Right ventricle myocardium superior (tissue), 1 donor: ENCODE measurements around the gene ALPK3. TPM values are rescaled to one million over a fixed set of nuclear protein-coding genes. Genes with fewer than 3 reads are reported as not detected.

Source experiments
- ATAC-seq: fragments of 200-7000 bp; cut with Tn5 transposase; one replicate; pipeline ENCODE4 v1.9.1; 2020; ENCODE audit warnings: mild to moderate bottlenecking; ENCODE audit not compliant: poor library complexity
- DNase-seq: peaks from one replicate; pipeline ENCODE4 v3.0.0-alpha.2; 2020
- intact Hi-C: fragments of 100-400 bp; cut with DNase I; formaldehyde crosslinking; loops from one replicate; pipeline ENCODE4 v1.11.2; 2022
- total RNA-seq: library from RNA; stranded (reverse); fragmentation: NEBNext Ultra II Directional; extraction: Animal tissue kit (Norgen Biotek cat#: 25700); gene quantifications from one replicate; pipeline ENCODE4 v1.2.1, GENCODE V29; 2021
- donor health status: DM: no; HTN: yes; CAD: no; lungs with severe emphysema.

The ALPK3 gene
- total RNA-seq, 1 donor from 2014 or later, result 114 TPM

DNA sequence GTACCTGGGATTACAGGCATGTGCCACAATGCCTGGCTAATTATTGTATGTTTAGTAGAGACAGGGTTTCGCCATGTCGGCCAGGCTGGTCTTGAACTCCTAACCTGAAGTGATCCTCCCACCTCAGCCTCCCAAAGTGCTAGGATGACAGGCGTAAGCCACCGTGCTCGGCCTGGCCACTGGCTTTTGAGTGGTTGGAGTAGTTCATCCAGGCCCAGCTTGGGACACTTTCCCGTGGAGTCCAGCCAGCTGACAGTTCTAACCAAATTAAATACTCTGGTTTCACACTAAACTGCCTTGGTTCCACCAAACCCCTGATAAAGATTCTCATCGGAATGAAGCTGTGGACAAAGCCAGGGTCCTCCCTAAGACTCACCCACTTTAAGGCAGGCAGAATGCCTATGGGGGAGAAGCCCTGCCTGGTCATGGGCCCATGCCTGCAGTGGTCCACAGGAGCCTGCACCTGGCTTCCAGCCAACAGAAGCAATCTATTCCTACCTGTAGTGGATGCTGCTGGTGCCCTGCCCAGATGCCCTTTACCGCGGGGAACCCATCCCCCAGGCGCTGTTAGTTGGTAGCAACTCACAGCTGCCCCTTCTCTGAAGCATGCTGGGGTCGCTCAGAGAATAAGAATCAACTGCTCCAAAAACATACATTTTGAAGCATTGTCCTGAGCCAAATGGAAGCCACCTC lies 62.1 kb downstream of the ALPK3 start:
- intact Hi-C loops, result no loop called here
- DNase-seq (no peak), ATAC-seq (no peak)

DNA sequence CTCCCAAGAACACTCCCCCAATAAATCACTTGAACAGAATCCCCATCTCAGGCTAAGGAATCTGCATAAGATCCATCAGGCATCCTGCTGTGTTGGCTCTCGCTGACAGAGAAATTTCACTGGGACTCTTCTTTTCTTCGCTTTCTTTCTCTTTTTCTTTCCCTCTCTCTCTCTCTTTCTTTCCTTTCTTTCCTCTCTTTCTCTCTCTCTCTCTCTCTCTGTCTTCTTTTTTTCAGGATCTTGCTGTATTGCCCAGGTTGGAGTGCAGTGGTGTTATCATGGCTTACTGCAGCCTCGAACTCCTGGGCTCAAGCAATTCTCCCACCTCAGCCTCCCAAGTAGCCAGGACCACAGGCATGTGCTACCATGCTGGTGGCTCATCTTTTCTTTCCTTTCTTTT lies 62.9 kb downstream of the ALPK3 start:
- ATAC-seq, result no peak
- DNase-seq, result no peak
- intact Hi-C loops, result no loop called here

DNA sequence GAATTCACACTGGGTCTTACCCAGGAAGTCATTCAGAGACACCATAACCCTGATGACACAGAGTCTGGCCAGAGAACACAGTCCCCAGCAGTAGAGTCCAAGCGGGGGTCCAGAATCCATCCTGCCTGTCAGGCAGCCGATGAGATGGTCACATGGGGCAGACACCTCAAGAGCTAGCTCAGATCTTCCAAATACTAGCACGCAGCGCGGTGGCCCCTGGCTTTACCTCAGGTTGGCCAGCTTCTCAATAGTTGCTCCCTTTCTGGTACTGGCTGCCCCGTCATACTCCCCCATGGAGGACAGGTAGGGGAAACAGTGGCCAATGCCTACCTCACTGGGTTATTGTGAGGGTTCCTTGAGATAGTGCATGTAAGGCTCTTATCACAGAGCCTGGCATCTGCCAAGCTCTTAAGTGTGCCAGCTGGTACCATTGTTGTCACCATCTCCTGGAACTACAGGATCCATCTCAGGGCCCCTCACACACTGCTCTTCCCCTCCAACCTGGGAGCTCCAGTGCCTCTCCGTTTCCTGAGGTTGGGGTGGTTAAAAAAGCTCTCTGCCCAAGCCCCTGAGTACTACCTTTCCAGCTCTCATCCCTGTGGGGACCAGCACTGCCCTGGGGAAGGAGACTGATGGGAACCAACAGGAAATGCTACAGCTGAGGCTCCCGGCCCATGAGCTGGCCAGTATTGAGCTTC lies 63.8 kb downstream of the ALPK3 start:
- DNase-seq (no peak), ATAC-seq (no peak)
- intact Hi-C loops, result no loop called here

DNA sequence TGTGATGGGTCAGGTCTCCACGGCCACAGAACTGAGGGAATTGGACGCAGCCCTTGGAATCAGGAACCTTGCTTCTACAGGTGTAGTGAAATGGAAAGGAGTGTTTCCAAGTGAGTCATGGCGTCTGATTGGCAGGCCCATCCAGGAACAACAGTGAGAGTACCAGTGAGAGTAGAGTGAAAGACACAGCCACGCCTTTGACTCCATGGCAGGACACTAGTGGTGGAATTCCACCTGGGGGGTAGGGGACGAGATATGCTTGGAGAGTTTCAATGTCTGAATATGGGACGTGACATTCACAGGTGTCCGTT lies 64.3 kb downstream of the ALPK3 start:
- no peak for ATAC-seq
- intact Hi-C loops, result no loop called here
- DNase-seq, result no peak

DNA sequence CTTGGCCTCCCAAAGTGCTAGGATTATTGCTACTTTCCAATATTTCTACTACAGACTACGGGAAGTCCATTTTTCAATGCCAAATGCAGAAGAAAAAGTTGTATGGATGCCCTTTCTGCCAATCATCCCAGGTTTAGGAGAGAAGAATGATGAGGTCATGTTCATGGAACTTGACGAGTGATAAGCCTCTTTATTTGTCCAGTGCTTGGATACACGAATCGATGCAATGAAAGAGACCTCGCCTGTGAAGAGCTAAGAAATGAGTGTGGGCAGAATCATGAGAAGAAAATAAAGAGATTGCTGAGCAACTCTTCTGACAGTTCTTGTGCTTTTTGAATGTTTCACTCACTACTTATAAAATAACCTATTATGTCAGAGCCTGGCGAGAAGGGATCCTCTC lies 66.3 kb downstream of the ALPK3 start:
- intact Hi-C loops, result no loop called here
- ATAC-seq, result peak; percentile 36
- DNase-seq, result no peak

DNA sequence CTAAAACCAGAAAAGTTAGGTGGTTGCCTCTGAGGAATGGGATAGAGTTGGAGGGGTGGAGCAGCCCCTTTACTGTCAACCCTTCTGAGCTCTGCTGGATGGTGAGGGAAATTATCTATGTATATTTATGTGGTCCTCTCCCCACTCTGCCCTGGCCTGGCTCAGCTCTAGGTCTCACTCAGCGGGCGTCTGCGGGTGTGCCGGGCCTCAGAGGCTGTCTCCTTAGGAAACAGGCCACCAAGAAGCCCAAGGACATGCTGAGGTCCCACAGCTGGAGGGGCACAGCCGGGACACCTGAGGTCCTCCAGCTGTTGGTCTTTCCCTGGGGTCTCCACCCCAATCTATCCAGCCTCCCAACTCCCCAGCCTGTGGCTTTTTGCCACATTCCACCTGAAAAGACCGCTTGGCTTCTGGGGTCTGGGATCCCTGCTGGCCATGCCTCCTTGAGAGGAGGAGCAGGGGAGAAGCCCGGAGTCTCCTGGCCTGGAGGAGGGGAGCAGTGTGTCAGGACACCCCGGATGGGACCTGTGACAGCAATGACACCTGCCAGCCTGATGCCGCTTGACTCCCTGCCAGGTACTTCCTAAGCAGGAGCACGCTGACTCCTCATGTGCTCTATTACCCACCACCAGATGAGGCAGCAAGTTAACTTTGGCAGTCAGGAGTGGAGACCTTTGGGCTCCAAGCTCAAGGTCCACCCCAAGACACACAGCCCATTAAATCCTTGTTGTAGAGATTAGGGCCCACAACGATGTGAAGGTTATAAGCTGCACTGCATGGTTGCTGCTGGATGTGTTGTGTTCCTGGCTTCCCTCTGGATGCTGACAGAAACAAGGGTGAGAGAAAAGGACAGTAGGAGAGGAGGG lies 67.0 kb downstream of the ALPK3 start, which contains the start of gene SLC28A1:
TSS of gene SLC28A1 (plus strand) at position 747 of the 866 bp plus-strand sequence. CDS start 3,099 bp downstream, outside the sequence.
- peak; percentile 28 for ATAC-seq
- DNase-seq, result no peak
- intact Hi-C loops, result no loop called here

DNA sequence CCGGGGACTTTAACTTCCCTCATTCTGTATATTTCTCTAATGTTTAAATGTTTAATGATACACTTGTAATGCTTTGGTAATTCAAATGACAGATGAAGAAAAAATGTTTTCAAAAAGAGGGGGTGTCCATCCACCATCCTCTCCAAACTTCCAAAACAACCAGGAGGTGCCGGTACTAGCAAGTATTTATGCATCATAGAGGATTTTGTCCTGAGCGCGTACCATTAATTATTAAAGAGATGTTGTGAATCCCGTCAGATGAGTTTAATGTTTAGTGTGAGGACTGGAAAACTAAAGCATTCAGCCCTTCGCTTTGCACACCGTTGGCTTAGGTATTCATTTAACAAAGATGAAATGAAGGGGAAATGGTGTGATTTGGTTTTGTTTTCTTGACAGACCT lies 68.6 kb downstream of the ALPK3 start:
- intact Hi-C loops, result no loop called here
- ATAC-seq, result no peak

DNA sequence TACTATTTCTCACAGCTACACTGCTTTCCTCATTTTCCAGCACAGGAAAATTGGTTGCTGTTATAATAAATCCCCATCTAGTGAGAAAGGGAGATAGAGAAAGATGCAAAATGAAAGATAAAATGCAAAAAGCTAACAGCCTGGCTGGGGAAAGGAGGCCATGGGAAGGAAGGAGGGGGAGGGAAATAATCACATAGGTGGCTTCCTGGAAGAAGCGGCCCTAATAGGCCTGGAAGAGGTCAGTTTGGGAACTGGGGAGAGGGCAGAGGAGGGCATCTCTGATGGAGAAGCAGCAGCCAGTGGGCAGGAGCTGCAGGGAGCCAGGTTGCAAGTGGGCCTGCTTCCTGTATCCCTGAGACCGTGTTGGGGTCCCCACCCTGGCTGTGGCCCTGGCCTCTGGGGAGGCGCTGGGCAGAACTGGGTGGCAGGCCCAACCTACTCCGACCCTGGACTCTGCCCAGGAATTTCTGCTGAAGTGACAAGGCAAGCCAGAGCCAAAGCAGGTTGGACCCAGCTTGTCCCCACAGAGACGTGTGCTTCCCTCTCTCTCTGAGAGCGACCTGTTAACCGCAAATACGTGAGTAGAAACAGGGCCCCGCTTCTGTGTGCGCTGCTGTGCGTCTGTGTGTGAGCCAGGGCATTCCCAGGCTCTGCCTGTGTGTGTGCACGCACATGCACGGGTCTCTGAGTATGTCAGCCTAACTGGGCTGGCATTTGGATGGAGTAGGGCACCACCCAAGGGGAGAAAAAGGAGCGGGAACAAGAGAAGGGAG lies 69.2 kb downstream of the ALPK3 start:
- peak; percentile 46 for DNase-seq

More for the DNA sequence above, 68.6 kb downstream of the ALPK3 start:
- DNase-seq, result no peak

DNA sequence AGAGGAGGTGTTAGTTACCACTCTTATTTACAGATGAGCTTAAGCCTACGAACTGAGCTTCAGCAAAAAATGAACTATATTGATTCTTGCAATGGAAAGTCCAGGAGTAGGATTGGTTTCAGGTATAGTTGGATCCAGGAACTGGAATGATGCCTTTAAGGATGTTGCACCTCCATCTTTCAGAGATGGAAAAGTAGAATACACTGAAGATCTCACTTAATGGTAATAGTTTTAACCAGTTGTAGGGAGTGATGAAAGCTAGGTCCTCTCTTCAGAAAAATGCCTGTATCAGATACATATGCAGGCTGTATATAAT lies 69.8 kb downstream of the ALPK3 start:
- ATAC-seq (no peak), DNase-seq (no peak)
- intact Hi-C loops, result no loop called here

More for the DNA sequence above, 69.2 kb downstream of the ALPK3 start:
- peak; percentile 77 for ATAC-seq
- intact Hi-C loops, result no loop called here

DNA sequence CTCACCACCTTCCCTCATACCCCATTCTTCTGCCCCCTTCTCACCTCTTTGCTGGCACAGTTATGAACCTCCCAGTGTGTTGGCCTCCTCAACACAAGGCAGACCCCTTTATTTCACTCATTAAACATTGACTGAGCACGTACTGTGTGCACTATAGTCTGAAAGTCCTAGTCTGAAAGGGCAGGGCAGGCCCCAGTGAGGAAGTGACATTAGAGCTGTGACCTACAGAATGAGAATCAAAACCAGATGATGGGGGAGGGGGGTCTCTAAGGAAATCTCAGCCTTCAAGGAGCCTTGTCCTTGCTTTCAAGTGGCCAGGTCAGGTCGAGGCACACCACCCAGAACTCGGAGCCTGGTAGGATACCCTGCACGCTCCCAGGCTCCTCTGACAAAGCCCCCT lies 70.8 kb downstream of the ALPK3 start:
- no peak for ATAC-seq
- intact Hi-C loops, result no loop called here

DNA sequence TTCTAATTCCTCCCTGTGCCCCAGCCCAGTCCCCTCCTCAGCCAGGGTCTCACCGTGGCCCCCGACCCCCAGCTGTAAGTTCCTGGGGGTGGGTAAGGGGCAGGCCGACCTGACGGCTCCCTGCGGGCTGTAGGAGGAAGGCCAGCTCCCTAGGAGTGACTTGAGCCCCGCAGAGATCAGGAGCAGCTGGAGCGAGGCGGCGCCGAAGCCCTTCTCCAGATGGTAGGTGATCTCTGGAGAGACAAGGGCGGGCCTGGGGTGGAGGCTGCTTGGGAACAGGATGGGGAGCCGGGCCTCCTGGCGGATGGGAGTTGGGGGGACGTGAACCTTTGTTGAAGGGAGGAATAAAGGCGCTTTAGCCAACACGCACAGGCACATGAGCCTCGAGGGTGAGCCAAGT lies 71.5 kb downstream of the ALPK3 start:
- intact Hi-C loops, result no loop called here
- DNase-seq (no peak), ATAC-seq (no peak)

More for the DNA sequence above, 70.8 kb downstream of the ALPK3 start:
- DNase-seq, result no peak

DNA sequence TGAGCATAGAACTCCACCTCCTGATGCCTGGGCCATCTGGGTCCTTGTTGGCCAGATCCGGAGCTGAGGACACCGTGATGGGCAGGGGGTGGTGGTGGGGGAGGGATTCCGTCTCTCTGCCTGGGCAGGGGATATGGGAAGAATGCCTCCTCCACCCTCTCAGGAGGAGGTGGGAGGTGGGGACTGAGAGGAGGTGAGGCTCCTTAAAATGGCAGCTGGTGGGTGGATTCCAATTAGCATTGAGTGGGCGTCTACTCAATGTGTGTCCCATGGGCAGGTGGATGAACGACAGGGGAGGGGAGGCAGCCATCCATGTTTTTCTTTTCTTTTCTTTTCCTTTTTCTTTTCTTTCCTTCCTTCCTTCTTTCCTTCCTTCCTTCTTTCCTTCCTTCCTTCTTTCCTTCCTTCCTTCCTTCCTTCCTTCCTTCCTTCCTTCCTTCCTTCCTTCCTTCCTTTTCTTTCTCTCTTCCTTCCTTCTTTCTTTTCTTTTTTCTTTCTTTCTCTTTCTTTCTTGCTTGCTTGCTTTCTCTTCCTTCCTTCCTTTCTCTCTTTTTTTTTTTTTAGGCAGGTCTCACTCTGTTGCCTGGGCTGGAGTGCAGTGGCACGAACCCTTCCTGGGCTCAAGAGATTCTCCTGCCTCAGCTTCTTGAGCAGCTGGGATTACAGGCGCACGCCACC lies 72.3 kb downstream of the ALPK3 start:
- intact Hi-C loops, result no loop called here
- no peak for DNase-seq

DNA sequence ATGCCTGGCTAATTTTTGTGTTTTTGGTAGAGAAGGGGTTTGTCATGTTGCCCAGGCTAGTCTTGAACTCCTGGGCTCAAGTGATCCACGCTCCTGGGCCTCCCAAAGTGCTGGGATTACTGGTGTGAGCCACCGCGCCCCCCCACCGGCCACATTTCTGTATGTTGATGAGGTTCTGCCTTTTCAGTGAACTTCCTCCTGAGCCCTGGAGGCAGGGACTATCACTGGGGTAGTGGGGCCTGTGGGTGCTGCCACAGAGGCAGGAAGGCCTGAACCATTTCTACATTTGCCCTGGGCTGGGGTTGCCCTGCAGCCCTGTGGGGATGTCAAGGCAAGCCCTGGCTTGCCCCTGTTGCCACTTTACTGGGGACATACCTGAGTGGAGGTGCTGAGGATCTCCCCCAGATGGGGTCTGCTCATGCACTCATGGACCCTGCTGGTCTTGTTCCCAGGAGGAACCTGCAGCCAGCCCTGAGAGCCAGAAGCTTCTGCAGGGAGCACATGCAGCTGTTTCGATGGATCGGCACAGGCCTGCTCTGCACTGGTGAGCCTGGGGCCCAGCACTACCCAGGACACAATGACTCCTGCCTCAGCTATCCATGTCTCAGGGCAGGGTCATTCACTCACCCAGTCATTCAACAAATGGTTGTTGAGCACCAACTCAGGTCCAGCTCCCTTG lies 73.0 kb downstream of the ALPK3 start:
- DNase-seq (no peak), ATAC-seq (no peak)
- intact Hi-C loops, result no loop called here

More for the DNA sequence above, 72.3 kb downstream of the ALPK3 start:
- ATAC-seq, result no peak

DNA sequence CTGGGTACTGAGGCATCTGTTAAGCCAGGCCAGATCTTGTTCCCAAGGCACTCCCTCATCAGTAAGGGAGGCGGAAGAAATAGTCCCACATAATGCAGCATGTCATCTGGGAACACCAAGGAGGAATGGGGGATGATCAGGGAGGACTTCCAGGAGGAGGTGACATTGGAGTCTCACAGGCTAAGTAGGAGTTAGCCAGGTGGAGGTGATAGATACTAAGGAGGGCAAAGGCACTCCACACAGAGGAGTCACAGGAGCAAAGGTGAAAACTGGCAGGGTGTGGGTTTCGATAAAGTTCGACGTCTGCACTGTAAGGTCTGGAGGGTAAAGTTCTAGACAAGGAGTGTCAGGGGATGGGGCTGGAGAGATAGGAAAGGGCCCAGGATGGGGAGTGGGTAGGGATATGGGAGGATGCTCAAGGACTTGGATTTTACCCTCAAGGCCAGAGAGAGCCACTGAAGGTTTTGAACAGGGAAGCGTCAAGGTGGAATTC lies 73.6 kb downstream of the ALPK3 start:
- DNase-seq (no peak), ATAC-seq (no peak)
- intact Hi-C loops, result no loop called here

DNA sequence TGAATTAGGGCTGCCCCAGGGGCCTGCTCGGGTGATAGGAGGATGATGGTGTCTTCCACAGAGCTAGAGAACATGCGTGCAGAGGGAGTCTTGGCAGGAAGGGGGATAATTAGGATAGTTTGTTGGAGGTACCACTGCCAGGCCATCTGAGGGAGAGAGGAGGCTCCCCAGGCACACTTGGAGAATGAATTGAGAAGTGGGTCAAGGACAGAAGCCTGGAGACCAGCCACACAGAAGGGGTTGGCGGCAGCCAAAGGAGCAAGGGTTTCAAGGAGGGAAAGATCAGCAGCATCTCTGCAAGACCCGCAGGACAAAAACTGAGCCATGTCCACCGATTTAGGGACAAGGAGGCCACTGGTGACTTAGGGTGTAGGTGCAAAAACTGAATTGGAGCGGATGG lies 74.2 kb downstream of the ALPK3 start:
- ATAC-seq (no peak), DNase-seq (no peak)
- intact Hi-C loops, result no loop called here

DNA sequence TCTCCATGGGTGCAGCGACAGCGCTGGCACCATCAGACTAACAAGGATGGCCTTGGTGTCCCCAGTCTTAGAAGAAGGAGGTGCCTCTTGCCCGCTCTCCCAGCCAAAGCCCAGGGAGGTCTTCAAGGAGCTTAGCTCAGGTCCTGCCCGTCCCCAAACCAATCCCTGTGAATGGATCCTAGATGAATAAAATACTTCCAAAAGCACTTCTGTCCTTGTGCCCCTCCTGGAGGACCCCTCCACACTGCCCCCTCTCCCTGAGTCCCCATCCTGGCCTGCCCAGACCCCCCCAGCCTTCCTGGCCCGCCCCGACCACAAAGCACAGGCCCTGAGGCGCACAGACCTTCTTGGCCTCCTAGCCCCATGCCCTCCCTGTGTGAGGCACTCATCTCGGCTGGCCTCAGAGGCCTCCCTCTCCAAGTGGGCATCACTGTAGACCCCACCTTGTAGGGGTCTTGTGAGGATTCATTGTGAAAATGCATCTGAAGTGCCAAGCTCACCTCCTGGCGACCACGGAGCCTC lies 75.7 kb downstream of the ALPK3 start:
- intact Hi-C loops, result no loop called here

DNA sequence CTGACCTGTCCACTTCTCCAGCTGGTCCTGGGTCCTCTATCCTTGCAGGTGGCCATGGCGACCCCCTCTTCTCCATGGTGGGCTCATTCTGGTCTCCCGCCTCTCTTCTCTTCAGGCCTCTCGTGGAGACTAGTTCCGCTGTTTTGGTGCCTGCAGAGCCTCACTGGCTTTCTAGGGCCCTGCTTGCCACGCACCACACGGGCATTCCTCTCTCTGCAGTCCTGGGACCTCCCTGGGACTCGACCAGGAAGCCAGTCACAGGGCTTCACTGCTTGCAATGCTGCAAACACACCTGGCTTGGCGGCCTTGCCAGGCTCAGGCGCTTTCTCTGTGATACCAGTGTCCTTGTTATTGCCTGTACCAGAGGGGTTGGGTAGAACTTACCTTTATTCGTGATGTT lies 76.5 kb downstream of the ALPK3 start:
- no peak for ATAC-seq
- no peak for DNase-seq
- intact Hi-C loops, result no loop called here

More for the DNA sequence above, 75.7 kb downstream of the ALPK3 start:
- DNase-seq (no peak), ATAC-seq (no peak)
